WTC11 (cell line): ENCODE measurements around the gene CACNG7. TPM values are rescaled to one million over a fixed set of nuclear protein-coding genes. Genes with fewer than 3 reads are reported as not detected.
A peak's percentile ranks its signal among the peaks of the same experiment; 100 is the strongest.

Experiments used
- AFF4 ChIP-seq: sonication (generic); formaldehyde crosslinking; IDR thresholded peaks from 2 replicates; pipeline ENCODE4 v1.8.1; 2023; ENCODE audit warnings: mild to moderate bottlenecking, missing genetic modification reagents, borderline replicate concordance
- ATF3 ChIP-seq: sonication (generic); formaldehyde crosslinking; conservative IDR thresholded peaks from 2 replicates; pipeline ENCODE4 v1.8.1; 2022; ENCODE audit warnings: mild to moderate bottlenecking, missing genetic modification reagents
- CREM ChIP-seq: sonication (generic); formaldehyde crosslinking; IDR thresholded peaks from 2 replicates; pipeline ENCODE4 v1.8.1; 2022; ENCODE audit warnings: mild to moderate bottlenecking, missing genetic modification reagents, moderate library complexity
- ERG ChIP-seq: fragments of 250-450 bp; sonication (Bioruptor Pico); IDR thresholded peaks from 2 replicates; pipeline ENCODE4 v1.8.0; 2021; ENCODE audit warnings: mild to moderate bottlenecking
- ESRRA ChIP-seq: sonication (generic); formaldehyde crosslinking; IDR thresholded peaks from 2 replicates; pipeline ENCODE4 v1.8.1; 2022; ENCODE audit warnings: mild to moderate bottlenecking, missing genetic modification reagents, borderline replicate concordance
- GABPB1 ChIP-seq: sonication (generic); formaldehyde crosslinking; IDR thresholded peaks from 2 replicates; pipeline ENCODE4 v1.8.1; 2023; ENCODE audit warnings: mild to moderate bottlenecking, missing genetic modification reagents
- HMGXB4 ChIP-seq: sonication (generic); formaldehyde crosslinking; IDR thresholded peaks from 2 replicates; pipeline ENCODE4 v1.8.1; 2023; ENCODE audit warnings: mild to moderate bottlenecking, moderate library complexity, missing genetic modification reagents
- MLX ChIP-seq: sonication (generic); formaldehyde crosslinking; IDR thresholded peaks from 2 replicates; pipeline ENCODE4 v1.8.1; 2023; ENCODE audit warnings: mild to moderate bottlenecking, missing genetic modification reagents, moderate library complexity
- MYBL2 ChIP-seq: sonication (generic); formaldehyde crosslinking; IDR thresholded peaks from 2 replicates; pipeline ENCODE4 v1.8.1; 2023; ENCODE audit warnings: mild to moderate bottlenecking, moderate library complexity, missing genetic modification reagents
- NR2C2 ChIP-seq: sonication (generic); formaldehyde crosslinking; IDR thresholded peaks from 2 replicates; pipeline ENCODE4 v1.8.0; 2022; ENCODE audit warnings: mild to moderate bottlenecking, missing genetic modification reagents
- NR3C1 ChIP-seq: sonication (generic); formaldehyde crosslinking; conservative IDR thresholded peaks from 2 replicates; pipeline ENCODE4 v1.8.1; 2023; ENCODE audit warnings: low read depth, mild to moderate bottlenecking, missing genetic modification reagents
- RORB ChIP-seq: fragments of 250-450 bp; sonication (Bioruptor Pico); IDR thresholded peaks from 2 replicates; pipeline ENCODE4 v1.9.0; 2021; ENCODE audit warnings: mild to moderate bottlenecking
- SOX15 ChIP-seq: fragments of 250-450 bp; sonication (Bioruptor Pico); IDR thresholded peaks from 2 replicates; pipeline ENCODE4 v1.9.0; 2021; ENCODE audit warnings: mild to moderate bottlenecking
- SP1 ChIP-seq: sonication (generic); formaldehyde crosslinking; conservative IDR thresholded peaks from 2 replicates; pipeline ENCODE4 v1.8.1; 2022; ENCODE audit warnings: missing genetic modification reagents
- STAT6 ChIP-seq: sonication (generic); formaldehyde crosslinking; conservative IDR thresholded peaks from 2 replicates; pipeline ENCODE4 v1.8.1; 2023; ENCODE audit warnings: mild to moderate bottlenecking, low read depth, missing genetic modification reagents, moderate library complexity
- ZNF263 ChIP-seq: sonication (generic); formaldehyde crosslinking; IDR thresholded peaks from 2 replicates; pipeline ENCODE4 v1.8.1; 2022; ENCODE audit warnings: low read depth, mild to moderate bottlenecking, moderate library complexity, missing genetic modification reagents
- ZNF281 ChIP-seq: sonication (generic); formaldehyde crosslinking; IDR thresholded peaks from 2 replicates; pipeline ENCODE4 v1.8.0; 2023; ENCODE audit warnings: mild to moderate bottlenecking, missing genetic modification reagents
- ZNF416 ChIP-seq: fragments of 250-450 bp; sonication (Bioruptor Pico); IDR thresholded peaks from 2 replicates; pipeline ENCODE4 v1.9.0; 2021; ENCODE audit warnings: mild to moderate bottlenecking, inconsistent platforms
- ZNF423 ChIP-seq: fragments of 250-450 bp; sonication (Bioruptor Pico); IDR thresholded peaks from 2 replicates; pipeline ENCODE4 v2.1.2; 2022; ENCODE audit warnings: mild to moderate bottlenecking, moderate library complexity
- ZNF512 ChIP-seq: sonication (generic); formaldehyde crosslinking; IDR thresholded peaks from 2 replicates; pipeline ENCODE4 v1.8.1; 2022; ENCODE audit warnings: missing genetic modification reagents, borderline replicate concordance
- total RNA-seq: library from RNA; stranded (reverse); gene quantifications from 3 replicates; pipeline ENCODE4 v1.2.3, GENCODE V29; 2021

CACNG7 gene
- total RNA-seq, 1 experiment from 2014 or later, result 33.3 TPM

GRCh38 chr19:53942001-53942786 lies 33.1 kb downstream of the CACNG7 start (continued):
- TF ChIP-seq AFF4 (CRISPR knock-in tag) (0 out of 2 replicates have a peak, but pooled peaks have one; percentile 67), ZNF512 (no peak), MYBL2 (no peak), ZNF263 (CRISPR knock-in tag) (no peak), ZNF423 (0 out of 2 replicates have a peak, but pooled peaks have one; percentile 38), NR2C2 (CRISPR knock-in tag) (no peak), ZNF281 (CRISPR knock-in tag) (no peak), HMGXB4 (CRISPR knock-in tag) (peak; percentile 68; the same call in 1 of the 2 replicates), ZNF416 (CRISPR knock-in tag) (0 out of 2 replicates have a peak, but pooled peaks have one; percentile 71), NR3C1 (CRISPR knock-in tag) (0 out of 2 replicates have a peak, but pooled peaks have one; percentile 72), ATF3 (no peak), CREM (no peak), STAT6 (no peak), SP1 (CRISPR knock-in tag) (peak; percentile 82), MLX (CRISPR knock-in tag) (no peak), GABPB1 (CRISPR knock-in tag) (no peak), SOX15 (CRISPR knock-in tag) (no peak), RORB (CRISPR knock-in tag) (no peak), ESRRA (CRISPR knock-in tag) (no peak), ERG (CRISPR knock-in tag) (no peak)
